Colonic mucosa (tissue), 4 donors: Measurements from ENCODE around the gene SYTL1. TPM values are rescaled to one million over a fixed set of nuclear protein-coding genes. Genes with fewer than 3 reads are reported as not detected.

Experiments used
- DNase-seq: peaks from one replicate; pipeline ENCODE4 v3.0.0-alpha.2; 2020
- H3K27ac ChIP-seq: fragments of 200-600 bp; one replicate; pipeline ENCODE4 v1.8.0; 2021
- H3K27me3 ChIP-seq: fragments of 200-600 bp; one replicate; pipeline ENCODE4 v1.8.0; 2021
- H3K36me3 ChIP-seq: fragments of 200-600 bp; one replicate; pipeline ENCODE4 v1.8.0; 2021
- H3K4me1 ChIP-seq: fragments of 200-600 bp; one replicate; pipeline ENCODE4 v1.8.0; 2021; ENCODE audit warnings: mild to moderate bottlenecking
- H3K4me3 ChIP-seq: fragments of 200-600 bp; one replicate; pipeline ENCODE4 v1.8.0; 2021
- H3K9ac ChIP-seq, 2 donors: one replicate each; pipeline ENCODE4 v1.7.0; 2013; ENCODE audit warnings: control low read depth in 2 of 2, low read depth in 2 of 2, low read length in 2 of 2
- H3K9me3 ChIP-seq: fragments of 200-600 bp; one replicate; pipeline ENCODE4 v1.8.0; 2021
- CTCF ChIP-seq: fragments of 200-600 bp; IDR thresholded peaks from one replicate; pipeline ENCODE4 v1.8.0; 2022; ENCODE audit warnings: antibody characterized with exemption, mild to moderate bottlenecking
- intact Hi-C: fragments of 100-400 bp; cut with DNase I; formaldehyde crosslinking; loops from one replicate; pipeline ENCODE4 v1.14.1; 2022
- total RNA-seq, 2 donors: library from RNA; stranded (reverse); fragmentation: NEBNext Ultra II Directional in 1 of 2; extraction: Animal tissue kit (Norgen Biotek cat#: 25700) in 1 of 2; gene quantifications; one replicate each; pipeline ENCODE4 v1.2.1, GENCODE V29; 2021
- donor health status: healthy.
- donor health status: DM: no; HTN: no; CAD: no.
- donor health status: DM: no; HTN: no; CAD: no.

Gene SYTL1
- total RNA-seq, 2 donors from 2014 or later = 15.6 to 17.4 TPM

- no peaks in the 10 kb centered on the region for H3K9me3 ChIP-seq
- H3K4me1 ChIP-seq = no peaks in the 10 kb centered on the region
- TF ChIP-seq CTCF = no peak
- peak overlapping the region; percentile 46 for H3K27ac ChIP-seq
- DNase-seq = peak; percentile 42
- peak overlapping the region; percentile 36 for H3K4me3 ChIP-seq
- peak overlapping the region; percentile 74 to 78 for H3K9ac ChIP-seq
- intact Hi-C loops = no loop called here
- no peaks in the 10 kb centered on the region for H3K27me3 ChIP-seq
- H3K36me3 ChIP-seq = no peaks in the 10 kb centered on the region
Observed at GRCh38 chr1:27342778-27343638, 1.2 kb downstream of the SYTL1 start.

GRCh38 chr1:27343639-27344025 is 1.8 kb downstream of the SYTL1 start:
- peak overlapping the region; percentile 36 for H3K4me3 ChIP-seq
- intact Hi-C loops = no loop called here
- no peak for TF ChIP-seq CTCF

GRCh38 chr1:27345272-27345671 is 3.5 kb downstream of the SYTL1 start:
- no peaks in the 10 kb centered on the region for H3K36me3 ChIP-seq
- H3K4me1 ChIP-seq = peaks cover 3% of the 10 kb centered on the region
- H3K9me3 ChIP-seq = no peaks in the 10 kb centered on the region
- no peak for DNase-seq
- TF ChIP-seq CTCF = no peak
- no peak overlapping the region for H3K27ac ChIP-seq
- H3K9ac ChIP-seq = no peak overlapping the region
- H3K4me3 ChIP-seq = no peak overlapping the region
- H3K27me3 ChIP-seq = no peaks in the 10 kb centered on the region
- intact Hi-C loops = no loop called here

More at GRCh38 chr1:27343639-27344025, 1.8 kb downstream of the SYTL1 start:
- DNase-seq = no peak
- Histone ChIP-seq H3K4me1 (no peaks in the 10 kb centered on the region), H3K36me3 (no peaks in the 10 kb centered on the region), H3K9ac (peak overlapping the region; percentile 35 to 74), H3K9me3 (no peaks in the 10 kb centered on the region), H3K27ac (no peak overlapping the region), H3K27me3 (no peaks in the 10 kb centered on the region)

- H3K27me3 ChIP-seq = no peaks in the 10 kb centered on the region
- H3K4me3 ChIP-seq = no peak overlapping the region
- no peaks in the 10 kb centered on the region for H3K36me3 ChIP-seq
- DNase-seq = no peak
- peaks cover 14% of the 10 kb centered on the region for H3K4me1 ChIP-seq
- intact Hi-C loops = no loop called here
- no peak overlapping the region for H3K27ac ChIP-seq
- H3K9ac ChIP-seq = no peak overlapping the region
- no peaks in the 10 kb centered on the region for H3K9me3 ChIP-seq
- TF ChIP-seq CTCF = no peak
Observed at GRCh38 chr1:27346357-27346756, 4.5 kb downstream of the SYTL1 start.

- Histone ChIP-seq H3K9me3 (no peaks in the 10 kb centered on the region), H3K36me3 (no peaks in the 10 kb centered on the region), H3K4me3 (no peak overlapping the region), H3K4me1 (peaks cover 14% of the 10 kb centered on the region), H3K27ac (no peak overlapping the region), H3K27me3 (no peaks in the 10 kb centered on the region), H3K9ac (no peak overlapping the region)
- intact Hi-C loops = no loop called here
- TF ChIP-seq CTCF = no peak
- DNase-seq = no peak
Observed at GRCh38 chr1:27346991-27347624, 5.3 kb downstream of the SYTL1 start.
